Gastrocnemius medialis (tissue), 4 donors: ENCODE data around the gene KCNG1.

Experiments
- CTCF ChIP-seq, 5 experiments: fragments of 450-650 bp in 3 of 5; fragments of 200-600 bp in 2 of 5; sonication (generic) in 2 of 5; IDR thresholded peaks in 4 of 5; conservative IDR thresholded peaks in 1 of 5; 1 replicate in 4 of 5; 2 replicates in 1 of 5; pipeline ENCODE4 v1.5.1; 2016 to 2019; ENCODE audit warnings: antibody characterized with exemption in 5 of 5, mild to moderate bottlenecking in 3 of 5, moderate library complexity in 3 of 5
- POLR2A ChIP-seq, 2 donors: fragments of 450-650 bp; IDR thresholded peaks; one replicate each; pipeline ENCODE4 v1.6.1; 2017; ENCODE audit warnings: antibody characterized with exemption in 2 of 2, mild to moderate bottlenecking in 2 of 2, moderate library complexity in 2 of 2

GRCh38 chr20:51027035-51027795 lies 4.3 kb upstream of the KCNG1 start:
- TF ChIP-seq CTCF (IDR thresholded peaks at IDR 0.05 in 4 of 5, conservative IDR thresholded peaks at IDR 0.05 in 1 of 5) (no peak), POLR2A (IDR thresholded peaks at IDR 0.05) (no peak)
